ENCODE measurements around the gene DNAH14.

- TF ChIP-seq CTCF (IDR thresholded peaks at IDR 0.05; ENCODE audit: low read length) (no peak), EZH2phosphoT487 (IDR thresholded peaks at IDR 0.05; ENCODE audit: low read length) (no peak)
These were observed 390.4 kb downstream of the DNAH14 start for GRCh38 chr1:225319871-225320270.

Data from MM.1S (cell line).